GM12878 (cell line): ENCODE data around the gene SUGCT.

Source experiments
- CBFB ChIP-seq: IDR thresholded peaks from 2 replicates; pipeline ENCODE4 v1.6.1; 2016; ENCODE audit warnings: antibody characterized with exemption, low read depth
- CREB1 ChIP-seq: IDR thresholded peaks from 2 replicates; pipeline ENCODE4 v1.6.1; 2012; ENCODE audit warnings: low read depth, mild to moderate bottlenecking, inconsistent platforms
- ESRRA ChIP-seq: IDR thresholded peaks from 2 replicates; pipeline ENCODE4 v1.6.1; 2012; ENCODE audit warnings: mild to moderate bottlenecking, low read length, improper control_type of control experiment
- EZH2 ChIP-seq: IDR thresholded peaks from 2 replicates; pipeline ENCODE4 v1.6.1; 2012; ENCODE audit warnings: low read depth, mild to moderate bottlenecking, control low read depth, inconsistent platforms, low read length, borderline replicate concordance; ENCODE audit not compliant: control insufficient read depth
- GABPA ChIP-seq: IDR thresholded peaks from 2 replicates; pipeline ENCODE4 v1.6.1; 2014; ENCODE audit warnings: antibody characterized with exemption, low read depth, mild to moderate bottlenecking, inconsistent platforms
- MEF2B ChIP-seq: fragments of 450-650 bp; IDR thresholded peaks from 2 replicates; pipeline ENCODE4 v1.6.1; 2018; ENCODE audit warnings: mild to moderate bottlenecking, moderate library complexity; ENCODE audit not compliant: partially characterized antibody, poor library complexity, severe bottlenecking
- MYC ChIP-seq: IDR thresholded peaks from 2 replicates; pipeline ENCODE4 v1.6.1; 2011; ENCODE audit warnings: mild to moderate bottlenecking, low read length, moderate library complexity, inconsistent platforms; ENCODE audit not compliant: insufficient read depth, insufficient replicate concordance, insufficient read length, severe bottlenecking
- POLR2A ChIP-seq: IDR thresholded peaks from 2 replicates; pipeline ENCODE4 v1.6.1; 2011; ENCODE audit warnings: low read depth, mild to moderate bottlenecking, low read length
- RAD21 ChIP-seq: IDR thresholded peaks from 2 replicates; pipeline ENCODE4 v1.6.1; 2011; ENCODE audit warnings: mild to moderate bottlenecking, low read depth, low read length, moderate library complexity; ENCODE audit not compliant: insufficient read depth
- RCOR1 ChIP-seq: conservative IDR thresholded peaks from 2 replicates; pipeline ENCODE4 v1.6.1; 2012; ENCODE audit warnings: low read depth, low read length, improper control_type of control experiment
- RFX5 ChIP-seq: IDR thresholded peaks from 2 replicates; pipeline ENCODE4 v1.6.1; 2011; ENCODE audit warnings: low read depth, low read length, improper control_type of control experiment
- TF ChIP-seq, protein P1 (sequence below): IDR thresholded peaks from 2 replicates; pipeline ENCODE4 v1.6.1; 2011; ENCODE audit warnings: low read depth, low read length, improper control_type of control experiment, borderline replicate concordance
- TF ChIP-seq, protein P2 (sequence below), 3 experiments: IDR thresholded peaks in 2 of 3; conservative IDR thresholded peaks in 1 of 3; 2 replicates each; pipeline ENCODE4 v1.5.1; 2011; ENCODE audit warnings: low read depth in 3 of 3, low read length in 3 of 3, mild to moderate bottlenecking in 3 of 3, control low read depth in 2 of 3, moderate library complexity in 2 of 3, inconsistent platforms in 1 of 3, mixed read lengths in 1 of 3; ENCODE audit not compliant: control insufficient read depth in 2 of 3, insufficient read depth in 1 of 3; ENCODE audit errors: extremely low read depth in 1 of 3
- TF ChIP-seq, protein P3 (sequence below): fragments of 450-650 bp; IDR thresholded peaks from 2 replicates; pipeline ENCODE4 v1.6.1; 2017; ENCODE audit warnings: mild to moderate bottlenecking

DNA sequence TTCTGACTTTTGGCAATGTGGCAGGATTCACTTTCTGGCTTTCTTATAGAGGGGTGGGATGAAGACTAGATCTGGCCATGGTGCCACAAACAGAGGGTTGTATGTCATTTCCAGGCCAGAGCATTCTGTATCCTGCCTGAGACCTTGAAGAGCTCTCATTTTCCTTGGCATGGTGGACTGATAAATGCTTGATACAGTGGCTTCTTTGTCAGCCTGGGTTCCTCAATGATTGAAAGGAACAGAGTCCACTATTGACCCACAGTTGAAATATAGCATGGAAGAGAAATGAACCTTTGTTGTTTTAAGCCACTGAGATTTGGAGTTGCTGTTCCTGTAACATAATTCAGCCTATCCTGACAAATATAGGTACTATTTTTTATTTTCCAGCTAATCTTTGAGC lies 462.7 kb downstream of the SUGCT start:
- TF ChIP-seq, protein P1, sequence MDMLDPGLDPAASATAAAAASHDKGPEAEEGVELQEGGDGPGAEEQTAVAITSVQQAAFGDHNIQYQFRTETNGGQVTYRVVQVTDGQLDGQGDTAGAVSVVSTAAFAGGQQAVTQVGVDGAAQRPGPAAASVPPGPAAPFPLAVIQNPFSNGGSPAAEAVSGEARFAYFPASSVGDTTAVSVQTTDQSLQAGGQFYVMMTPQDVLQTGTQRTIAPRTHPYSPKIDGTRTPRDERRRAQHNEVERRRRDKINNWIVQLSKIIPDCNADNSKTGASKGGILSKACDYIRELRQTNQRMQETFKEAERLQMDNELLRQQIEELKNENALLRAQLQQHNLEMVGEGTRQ = no peak
- no peak for TF ChIP-seq POLR2A
- TF ChIP-seq GABPA = no peak
- TF ChIP-seq, protein P2, sequence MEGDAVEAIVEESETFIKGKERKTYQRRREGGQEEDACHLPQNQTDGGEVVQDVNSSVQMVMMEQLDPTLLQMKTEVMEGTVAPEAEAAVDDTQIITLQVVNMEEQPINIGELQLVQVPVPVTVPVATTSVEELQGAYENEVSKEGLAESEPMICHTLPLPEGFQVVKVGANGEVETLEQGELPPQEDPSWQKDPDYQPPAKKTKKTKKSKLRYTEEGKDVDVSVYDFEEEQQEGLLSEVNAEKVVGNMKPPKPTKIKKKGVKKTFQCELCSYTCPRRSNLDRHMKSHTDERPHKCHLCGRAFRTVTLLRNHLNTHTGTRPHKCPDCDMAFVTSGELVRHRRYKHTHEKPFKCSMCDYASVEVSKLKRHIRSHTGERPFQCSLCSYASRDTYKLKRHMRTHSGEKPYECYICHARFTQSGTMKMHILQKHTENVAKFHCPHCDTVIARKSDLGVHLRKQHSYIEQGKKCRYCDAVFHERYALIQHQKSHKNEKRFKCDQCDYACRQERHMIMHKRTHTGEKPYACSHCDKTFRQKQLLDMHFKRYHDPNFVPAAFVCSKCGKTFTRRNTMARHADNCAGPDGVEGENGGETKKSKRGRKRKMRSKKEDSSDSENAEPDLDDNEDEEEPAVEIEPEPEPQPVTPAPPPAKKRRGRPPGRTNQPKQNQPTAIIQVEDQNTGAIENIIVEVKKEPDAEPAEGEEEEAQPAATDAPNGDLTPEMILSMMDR (IDR thresholded peaks at IDR 0.05 in 2 of 3, conservative IDR thresholded peaks at IDR 0.05 in 1 of 3; ENCODE audit: control insufficient read depth in 2 of 3, extremely low read depth in 1 of 3, insufficient read depth in 1 of 3, low read depth in 3 of 3, low read length in 3 of 3) = no peak
- TF ChIP-seq RAD21 = no peak
- TF ChIP-seq RFX5 = no peak
- TF ChIP-seq EZH2 = no peak
- TF ChIP-seq MEF2B = no peak
- no peak for TF ChIP-seq CBFB
- TF ChIP-seq CREB1 = no peak
- TF ChIP-seq RCOR1 = no peak
- TF ChIP-seq, protein P3, sequence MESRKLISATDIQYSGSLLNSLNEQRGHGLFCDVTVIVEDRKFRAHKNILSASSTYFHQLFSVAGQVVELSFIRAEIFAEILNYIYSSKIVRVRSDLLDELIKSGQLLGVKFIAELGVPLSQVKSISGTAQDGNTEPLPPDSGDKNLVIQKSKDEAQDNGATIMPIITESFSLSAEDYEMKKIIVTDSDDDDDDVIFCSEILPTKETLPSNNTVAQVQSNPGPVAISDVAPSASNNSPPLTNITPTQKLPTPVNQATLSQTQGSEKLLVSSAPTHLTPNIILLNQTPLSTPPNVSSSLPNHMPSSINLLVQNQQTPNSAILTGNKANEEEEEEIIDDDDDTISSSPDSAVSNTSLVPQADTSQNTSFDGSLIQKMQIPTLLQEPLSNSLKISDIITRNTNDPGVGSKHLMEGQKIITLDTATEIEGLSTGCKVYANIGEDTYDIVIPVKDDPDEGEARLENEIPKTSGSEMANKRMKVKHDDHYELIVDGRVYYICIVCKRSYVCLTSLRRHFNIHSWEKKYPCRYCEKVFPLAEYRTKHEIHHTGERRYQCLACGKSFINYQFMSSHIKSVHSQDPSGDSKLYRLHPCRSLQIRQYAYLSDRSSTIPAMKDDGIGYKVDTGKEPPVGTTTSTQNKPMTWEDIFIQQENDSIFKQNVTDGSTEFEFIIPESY = no peak
- TF ChIP-seq MYC = no peak
- TF ChIP-seq ESRRA = no peak
